ENCODE data around the gene ANTXRL.
"Not testable (repeated sequence)": the region's sequence is repeated elsewhere in the genome, so short reads cannot be mapped to it uniquely, and the experiment has no call there.

ANTXRL gene

DNA sequence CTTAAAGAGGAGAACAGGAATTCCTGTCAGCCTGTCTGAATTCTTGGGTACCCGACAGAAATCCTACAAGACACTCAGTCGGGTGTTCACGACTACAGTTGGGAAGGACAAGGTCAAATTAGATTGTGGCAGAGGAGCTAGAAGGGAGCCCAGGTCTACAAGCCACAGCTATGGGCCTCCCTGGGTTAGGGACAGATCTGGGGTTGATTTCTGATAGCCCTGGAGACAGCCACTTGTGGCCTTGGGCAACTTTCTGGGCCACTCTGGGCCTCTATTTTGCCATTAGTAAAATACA is 39.7 kb upstream of the ANTXRL start:
- H3K27ac ChIP-seq: no peak overlapping the region
- TF ChIP-seq, protein P1, sequence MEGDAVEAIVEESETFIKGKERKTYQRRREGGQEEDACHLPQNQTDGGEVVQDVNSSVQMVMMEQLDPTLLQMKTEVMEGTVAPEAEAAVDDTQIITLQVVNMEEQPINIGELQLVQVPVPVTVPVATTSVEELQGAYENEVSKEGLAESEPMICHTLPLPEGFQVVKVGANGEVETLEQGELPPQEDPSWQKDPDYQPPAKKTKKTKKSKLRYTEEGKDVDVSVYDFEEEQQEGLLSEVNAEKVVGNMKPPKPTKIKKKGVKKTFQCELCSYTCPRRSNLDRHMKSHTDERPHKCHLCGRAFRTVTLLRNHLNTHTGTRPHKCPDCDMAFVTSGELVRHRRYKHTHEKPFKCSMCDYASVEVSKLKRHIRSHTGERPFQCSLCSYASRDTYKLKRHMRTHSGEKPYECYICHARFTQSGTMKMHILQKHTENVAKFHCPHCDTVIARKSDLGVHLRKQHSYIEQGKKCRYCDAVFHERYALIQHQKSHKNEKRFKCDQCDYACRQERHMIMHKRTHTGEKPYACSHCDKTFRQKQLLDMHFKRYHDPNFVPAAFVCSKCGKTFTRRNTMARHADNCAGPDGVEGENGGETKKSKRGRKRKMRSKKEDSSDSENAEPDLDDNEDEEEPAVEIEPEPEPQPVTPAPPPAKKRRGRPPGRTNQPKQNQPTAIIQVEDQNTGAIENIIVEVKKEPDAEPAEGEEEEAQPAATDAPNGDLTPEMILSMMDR (conservative IDR thresholded peaks at IDR 0.05): no peak

DNA sequence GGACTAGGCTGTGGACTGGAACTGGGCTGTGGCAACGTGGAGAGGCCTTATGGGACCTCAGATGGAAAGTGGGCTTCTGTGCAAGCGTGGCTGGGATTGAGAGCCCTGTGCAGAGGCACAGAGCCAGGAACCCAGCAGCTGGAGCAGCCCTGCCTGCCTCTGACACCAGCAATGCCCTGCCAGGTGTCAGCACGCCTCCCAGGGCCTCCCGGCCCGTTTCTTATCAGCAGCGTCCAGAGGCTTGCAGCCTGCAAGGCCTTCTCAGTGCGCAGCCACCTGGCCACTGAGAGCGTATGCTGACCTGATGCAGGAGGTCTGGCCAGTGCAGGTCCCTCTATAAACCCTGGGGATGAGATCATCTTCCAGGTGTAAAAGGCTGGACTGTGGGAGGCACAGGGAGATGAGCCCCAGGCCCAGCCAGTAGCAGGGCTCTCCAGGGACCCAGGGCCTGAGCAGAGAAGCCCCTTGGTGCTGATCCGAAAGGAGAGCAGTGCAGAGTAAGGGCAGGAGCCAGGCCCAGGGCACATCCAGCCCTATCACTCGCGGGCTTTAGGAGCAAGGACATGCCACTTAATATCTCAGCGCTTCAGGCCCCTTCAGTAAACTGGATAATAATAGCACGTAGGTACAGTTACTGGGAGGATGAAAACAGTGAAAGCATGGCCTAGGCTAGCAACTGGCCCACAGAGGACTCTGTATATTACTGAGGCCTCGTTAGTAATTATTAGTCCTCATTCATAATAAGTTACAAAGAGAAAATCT is 38.8 kb upstream of the ANTXRL start:
- TF ChIP-seq, protein P1 (conservative IDR thresholded peaks at IDR 0.05): no peak

DNA sequence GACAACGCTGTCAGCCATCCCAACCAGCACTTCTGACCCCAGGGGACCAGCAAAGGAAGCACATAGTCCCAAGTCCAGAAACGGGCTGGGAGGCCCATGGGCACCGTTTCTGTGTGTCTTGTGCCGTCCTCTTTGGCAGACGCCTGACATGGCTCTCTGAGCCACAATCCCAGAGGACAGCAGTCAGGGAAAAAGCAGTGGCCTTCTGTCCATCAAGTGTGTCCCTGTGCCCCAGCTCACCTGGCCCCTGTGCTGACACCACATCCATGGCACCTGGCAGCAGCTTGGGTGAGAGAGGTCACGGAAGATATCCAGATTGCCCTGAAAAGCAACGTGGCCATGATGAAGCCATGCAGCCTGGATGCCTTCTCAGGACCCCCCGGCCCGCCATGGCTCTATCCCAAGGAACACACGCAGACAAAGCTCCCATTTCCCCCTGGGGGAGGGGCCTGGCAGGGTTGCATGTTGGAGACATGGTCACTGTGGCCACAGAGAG is 38.1 kb upstream of the ANTXRL start:
- no peak overlapping the region for H3K27ac ChIP-seq
- TF ChIP-seq, protein P1 (conservative IDR thresholded peaks at IDR 0.05): no peak

More for the DNA sequence above, 38.8 kb upstream of the ANTXRL start:
- H3K27ac ChIP-seq: no peak overlapping the region

DNA sequence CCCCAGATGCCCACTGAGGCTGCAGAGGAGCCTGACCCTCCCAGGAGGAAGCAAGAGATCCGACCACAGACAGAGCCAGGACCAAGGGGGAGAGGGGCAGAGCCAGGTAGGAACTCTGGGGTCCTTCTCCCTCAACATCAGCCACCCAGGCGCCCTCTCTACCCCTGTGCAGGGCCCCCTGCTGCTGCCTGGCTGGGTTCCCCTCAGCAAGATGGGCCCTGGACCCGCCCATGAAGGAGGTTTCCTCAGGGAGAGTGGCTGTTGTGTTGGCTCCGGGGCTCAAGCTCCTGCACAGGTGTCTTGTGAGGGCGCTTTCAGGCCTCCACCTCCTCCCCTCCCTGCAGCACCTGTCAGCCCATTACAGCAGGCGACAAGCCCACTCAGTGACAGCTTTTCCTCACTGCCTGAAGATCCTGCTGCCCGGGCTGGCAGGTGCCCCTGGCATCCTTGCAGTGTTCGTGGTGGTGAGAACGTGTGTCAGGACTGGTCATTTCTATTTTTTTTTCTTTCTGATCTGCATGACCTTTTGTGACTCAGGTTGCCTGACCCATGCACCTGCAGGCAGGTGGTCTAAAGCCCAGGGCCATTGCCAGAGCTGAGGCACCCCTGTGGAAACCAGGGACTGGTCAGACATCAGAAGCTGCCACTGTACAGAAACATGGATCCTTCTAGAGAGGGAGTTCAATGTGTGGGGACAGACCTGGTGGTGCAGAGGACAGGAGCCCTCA is 37.0 kb upstream of the ANTXRL start:
- not testable (repeated sequence) for H3K27ac ChIP-seq

DNA sequence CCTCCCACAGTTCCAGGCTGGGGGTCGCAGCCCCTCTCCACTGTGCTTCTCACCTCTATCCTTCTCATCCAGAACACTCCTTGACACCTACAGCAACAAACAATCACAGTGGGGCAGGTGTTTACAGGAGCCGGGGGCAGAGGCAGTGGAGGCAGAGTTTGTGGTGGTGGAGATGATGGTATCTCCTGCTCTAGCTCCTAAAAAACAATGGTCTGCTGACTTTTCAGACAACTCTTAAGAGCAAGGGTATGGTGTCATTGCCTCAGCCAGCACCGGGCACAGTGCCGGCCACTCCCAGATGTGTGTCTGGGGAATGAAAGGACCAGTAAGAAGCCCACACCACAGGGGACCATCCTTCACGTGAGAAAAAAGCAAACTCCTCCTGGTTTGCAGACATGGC is 36.3 kb upstream of the ANTXRL start:
- TF ChIP-seq, protein P1 (conservative IDR thresholded peaks at IDR 0.05): no peak

DNA sequence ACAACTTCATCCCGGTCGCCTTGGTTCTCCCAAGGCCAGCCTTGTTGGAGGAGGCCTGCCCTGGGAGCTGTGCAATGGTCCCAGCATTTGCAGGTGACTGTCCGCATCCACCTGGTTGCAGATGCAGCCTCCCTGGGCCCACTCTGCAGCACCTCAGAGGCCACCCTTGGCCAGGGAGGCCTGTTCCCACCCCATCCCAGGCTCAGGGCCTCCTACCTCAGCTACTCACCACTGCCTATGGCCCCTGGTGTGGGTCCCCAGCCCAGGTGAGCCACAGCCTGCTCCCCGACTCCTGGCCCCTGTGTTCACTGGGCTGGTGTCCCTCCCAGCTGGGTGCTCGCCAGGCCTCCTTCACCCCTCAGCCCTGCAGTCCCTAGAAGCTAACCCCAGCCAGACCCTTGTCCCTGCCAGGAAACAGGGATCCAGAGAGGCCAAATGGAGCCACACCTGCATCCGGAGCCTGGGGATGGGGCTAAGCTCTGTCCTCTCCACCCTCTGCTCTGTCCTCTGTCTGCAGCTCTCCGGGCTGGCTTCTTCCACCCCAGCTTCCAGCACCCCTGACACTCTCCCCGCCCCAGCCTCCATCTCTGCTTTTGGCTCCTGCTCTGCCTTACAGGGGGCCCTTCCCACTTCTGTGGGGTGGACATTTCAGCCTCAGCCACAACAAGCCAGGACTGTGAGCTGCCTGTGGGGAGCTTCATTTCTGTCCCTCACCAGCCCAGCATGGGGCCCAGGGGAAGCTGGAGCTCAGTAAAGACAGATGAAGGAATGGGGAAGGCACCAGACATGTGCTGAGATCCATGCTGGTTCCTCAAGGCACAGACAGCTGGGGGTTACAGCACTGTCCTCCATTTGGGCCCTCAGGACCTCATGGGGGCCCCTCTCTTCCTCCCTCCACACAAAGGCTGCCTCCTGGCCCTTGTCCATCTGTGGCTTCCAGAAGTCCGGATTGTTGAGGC is 35.6 kb upstream of the ANTXRL start:
- TF ChIP-seq, protein P1 (conservative IDR thresholded peaks at IDR 0.05): no peak
- no peak overlapping the region for H3K27ac ChIP-seq

More for the DNA sequence above, 36.3 kb upstream of the ANTXRL start:
- no peak overlapping the region for H3K27ac ChIP-seq

DNA sequence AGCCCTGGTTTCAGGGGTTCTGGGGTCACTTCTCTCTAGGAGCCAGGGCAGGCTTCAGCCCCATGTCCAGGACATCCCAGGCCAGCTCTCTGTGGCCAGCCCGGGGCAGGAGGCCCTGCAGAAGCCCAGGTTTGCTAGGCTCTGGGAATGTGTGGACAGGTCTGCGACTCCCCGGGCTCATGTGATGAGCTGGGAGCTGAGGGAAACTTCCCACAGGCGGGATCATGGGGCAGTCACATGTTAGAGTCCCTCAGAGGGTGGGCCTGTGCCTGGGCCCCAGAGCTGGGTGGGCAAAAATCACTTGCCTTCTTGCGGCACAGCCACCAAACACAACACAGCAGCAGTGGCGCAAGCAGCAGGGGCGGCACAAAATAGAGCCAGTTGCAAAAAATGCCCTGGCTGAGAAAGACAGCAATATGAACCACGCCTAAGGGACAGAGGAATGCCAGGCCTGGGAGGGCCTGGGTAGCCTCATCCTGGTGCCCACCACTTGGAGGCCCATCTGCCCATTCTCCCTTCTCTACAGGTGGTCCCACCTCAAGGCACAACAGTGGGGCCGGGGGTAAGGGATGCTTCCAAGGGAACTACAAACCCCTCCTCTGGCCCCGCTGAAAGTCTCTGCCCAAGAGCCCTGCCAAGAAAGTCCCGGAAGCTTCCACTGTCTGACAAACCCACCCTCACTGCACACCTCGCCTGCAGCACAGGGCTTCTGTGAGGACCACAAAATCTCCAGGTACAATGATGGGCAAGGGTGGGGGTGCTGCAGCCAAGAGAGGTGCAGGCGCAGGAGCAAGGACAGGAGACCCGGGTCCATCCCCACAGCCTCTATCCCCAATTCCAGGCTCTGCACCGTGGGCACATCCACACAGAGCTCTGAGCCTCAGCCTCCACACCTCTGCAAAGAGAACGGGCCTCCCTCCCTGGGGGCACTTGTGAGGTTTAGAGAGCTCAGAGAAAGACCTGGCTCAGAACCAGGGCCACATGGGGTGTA is 34.6 kb upstream of the ANTXRL start:
- H3K27ac ChIP-seq: no peak overlapping the region
- TF ChIP-seq, protein P1 (conservative IDR thresholded peaks at IDR 0.05): no peak

Measured in VCaP (cell line).